ENCODE data around the gene RNF144A. TPM values are rescaled to one million over a fixed set of nuclear protein-coding genes. Genes with fewer than 3 reads are reported as not detected.
A peak's percentile ranks its signal among the peaks of the same experiment; 100 is the strongest.

Gene RNF144A
- total and polyA plus RNA-seq, 2 donors (not counting 1 experiment from before 2014, with no cell fraction given) = 1.2 to 1.6 TPM

DNA sequence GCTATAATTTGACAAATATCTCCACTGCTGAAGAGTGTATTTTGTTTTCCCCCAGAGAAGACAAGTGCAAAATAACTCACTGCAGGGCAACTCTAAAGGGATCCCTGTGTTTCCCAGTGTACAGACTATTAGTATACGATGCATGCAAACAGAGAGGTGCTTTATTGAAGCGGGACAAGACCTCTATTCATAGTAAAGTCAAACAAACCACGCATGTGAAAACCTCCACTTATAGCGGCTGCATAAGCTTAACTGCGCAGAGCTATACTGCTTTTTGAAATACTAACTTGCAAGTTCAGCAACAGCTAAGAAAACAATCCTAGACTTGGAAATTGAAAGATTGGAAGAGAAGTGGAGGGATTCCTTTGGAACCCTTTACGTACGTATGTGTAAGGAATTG, 15.6 kb downstream of the RNF144A start:
- ChIA-PET POLR2A (no interaction called here), CTCF (interaction anchor here (1.1 kb wide), 1 partner anchor 16 kb away, joined by 4 read pairs; no protein-coding TSS in a partner anchor)
- Histone ChIP-seq H3K4me1 (ENCODE audit: control insufficient read depth in 2 of 2, insufficient read depth in 2 of 2, low read length in 2 of 2) (peaks cover 8% of the 10 kb centered on the region in 2 donors), H4K20me1 (ENCODE audit: control insufficient read depth, insufficient read depth, low read length, poor library complexity, severe bottlenecking) (no peaks in the 10 kb centered on the region), H3K9ac (ENCODE audit: low read length) (no peak overlapping the region), H2AFZ (ENCODE audit: insufficient read depth, low read depth, low read length, poor library complexity, severe bottlenecking) (no peak overlapping the region), H3K9me3 (ENCODE audit: control extremely low read depth in 1 of 3, control insufficient read depth in 2 of 3, insufficient read depth in 1 of 3, low read length in 2 of 3) (peaks cover 0 to 6% (median 0%) of the 10 kb centered on the region in 3 donors), H3K27ac (ENCODE audit: low read length in 2 of 2) (no peak overlapping the region), H3K79me2 (ENCODE audit: control insufficient read depth, insufficient read depth, low read length) (no peaks in the 10 kb centered on the region), H3K4me2 (replicated peaks; ENCODE audit: low read depth, low read length, poor library complexity, severe bottlenecking) (no peak overlapping the region), H3K36me3 (replicated peaks in 1 of 2; ENCODE audit: control extremely low read depth in 1 of 2, control insufficient read depth in 1 of 2, extremely low read depth in 1 of 2, insufficient read depth in 2 of 2, low read length in 1 of 2) (no peaks in the 10 kb centered on the region), H3K4me3 (ENCODE audit: control extremely low read depth in 1 of 5, extremely low read depth in 1 of 5, insufficient read depth in 1 of 5, low read depth in 2 of 5, low read length in 4 of 5) (no peak overlapping the region), H3K27me3 (replicated peaks in 1 of 4; ENCODE audit: control extremely low read depth in 1 of 4, control insufficient read depth in 3 of 4, insufficient read depth in 4 of 4, low read length in 3 of 4) (no peaks in the 10 kb centered on the region)
- peaks cover 17% of the 10 kb centered on the region for H3K4me1 Mint-ChIP-seq
- peaks cover 4% of the 10 kb centered on the region for H3K9me3 Mint-ChIP-seq (ENCODE audit: insufficient read depth)
- H3K4me3 Mint-ChIP-seq = no peak overlapping the region
- intact Hi-C loops (cut with micrococcal nuclease) = no loop called here
- TF ChIP-seq, protein P1, sequence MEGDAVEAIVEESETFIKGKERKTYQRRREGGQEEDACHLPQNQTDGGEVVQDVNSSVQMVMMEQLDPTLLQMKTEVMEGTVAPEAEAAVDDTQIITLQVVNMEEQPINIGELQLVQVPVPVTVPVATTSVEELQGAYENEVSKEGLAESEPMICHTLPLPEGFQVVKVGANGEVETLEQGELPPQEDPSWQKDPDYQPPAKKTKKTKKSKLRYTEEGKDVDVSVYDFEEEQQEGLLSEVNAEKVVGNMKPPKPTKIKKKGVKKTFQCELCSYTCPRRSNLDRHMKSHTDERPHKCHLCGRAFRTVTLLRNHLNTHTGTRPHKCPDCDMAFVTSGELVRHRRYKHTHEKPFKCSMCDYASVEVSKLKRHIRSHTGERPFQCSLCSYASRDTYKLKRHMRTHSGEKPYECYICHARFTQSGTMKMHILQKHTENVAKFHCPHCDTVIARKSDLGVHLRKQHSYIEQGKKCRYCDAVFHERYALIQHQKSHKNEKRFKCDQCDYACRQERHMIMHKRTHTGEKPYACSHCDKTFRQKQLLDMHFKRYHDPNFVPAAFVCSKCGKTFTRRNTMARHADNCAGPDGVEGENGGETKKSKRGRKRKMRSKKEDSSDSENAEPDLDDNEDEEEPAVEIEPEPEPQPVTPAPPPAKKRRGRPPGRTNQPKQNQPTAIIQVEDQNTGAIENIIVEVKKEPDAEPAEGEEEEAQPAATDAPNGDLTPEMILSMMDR (IDR thresholded peaks at IDR 0.05) = no peak
- TF ChIP-seq EZH2 (IDR thresholded peaks at IDR 0.05; ENCODE audit: borderline replicate concordance, insufficient read depth, low read depth, low read length, poor library complexity, severe bottlenecking) = no peak
- no peaks in the 10 kb centered on the region for H3K27me3 Mint-ChIP-seq
- ATAC-seq (ENCODE audit: low read depth) (no peak), DNase-seq (no peak)
- 100% methylated on average over 2 of the region's 7 CpGs for WGBS (ENCODE audit: insufficient coverage)
- no peak overlapping the region for H3K27ac Mint-ChIP-seq

- POLR2A ChIA-PET = no interaction called here
- Histone ChIP-seq H3K4me1 (ENCODE audit: control insufficient read depth in 2 of 2, insufficient read depth in 2 of 2, low read length in 2 of 2) (peaks cover 8% of the 10 kb centered on the region in 2 donors), H3K27me3 (replicated peaks in 1 of 4; ENCODE audit: control extremely low read depth in 1 of 4, control insufficient read depth in 3 of 4, insufficient read depth in 4 of 4, low read length in 3 of 4) (no peaks in the 10 kb centered on the region), H3K36me3 (replicated peaks in 1 of 2; ENCODE audit: control extremely low read depth in 1 of 2, control insufficient read depth in 1 of 2, extremely low read depth in 1 of 2, insufficient read depth in 2 of 2, low read length in 1 of 2) (no peaks in the 10 kb centered on the region), H3K4me3 (ENCODE audit: control extremely low read depth in 1 of 5, extremely low read depth in 1 of 5, insufficient read depth in 1 of 5, low read depth in 2 of 5, low read length in 4 of 5) (no peak overlapping the region), H4K20me1 (ENCODE audit: control insufficient read depth, insufficient read depth, low read length, poor library complexity, severe bottlenecking) (no peaks in the 10 kb centered on the region), H3K9me3 (ENCODE audit: control extremely low read depth in 1 of 3, control insufficient read depth in 2 of 3, insufficient read depth in 1 of 3, low read length in 2 of 3) (no peaks in the 10 kb centered on the region), H3K79me2 (ENCODE audit: control insufficient read depth, insufficient read depth, low read length) (no peaks in the 10 kb centered on the region), H3K27ac (ENCODE audit: low read length in 2 of 2) (no peak overlapping the region), H2AFZ (ENCODE audit: insufficient read depth, low read depth, low read length, poor library complexity, severe bottlenecking) (no peak overlapping the region), H3K9ac (ENCODE audit: low read length) (no peak overlapping the region), H3K4me2 (replicated peaks; ENCODE audit: low read depth, low read length, poor library complexity, severe bottlenecking) (peak overlapping the region; percentile 8)
- no CpG with 5 or more reads among the region's 3 CpGs for WGBS (ENCODE audit: insufficient coverage)
- DNase-seq (no peak), ATAC-seq (ENCODE audit: low read depth) (no peak)
- H3K27me3 Mint-ChIP-seq = no peaks in the 10 kb centered on the region
- H3K27ac Mint-ChIP-seq = no peak overlapping the region
- no peak for TF ChIP-seq EZH2 (IDR thresholded peaks at IDR 0.05; ENCODE audit: borderline replicate concordance, insufficient read depth, low read depth, low read length, poor library complexity, severe bottlenecking)
- TF ChIP-seq, protein P1 (IDR thresholded peaks at IDR 0.05) = no peak
- CTCF ChIA-PET = no interaction called here
- peaks cover 17% of the 10 kb centered on the region for H3K4me1 Mint-ChIP-seq
- no peaks in the 10 kb centered on the region for H3K9me3 Mint-ChIP-seq (ENCODE audit: insufficient read depth)
- intact Hi-C loops (cut with micrococcal nuclease) = no loop called here
- no peak overlapping the region for H3K4me3 Mint-ChIP-seq
Measured at GRCh38 chr2:6933911-6934310, 16.7 kb downstream of the RNF144A start.
